ENCODE results near the gene CCDC9.
"Not testable (repeated sequence)": the region's sequence is repeated elsewhere in the genome, so short reads cannot be mapped to it uniquely, and the experiment has no call there.

Gene CCDC9

GRCh38 chr19:47253970-47254369, 2.4 kb upstream of the CCDC9 start:
- DNase-seq (ENCODE audit: insufficient read length): no peak
- TF ChIP-seq POLR2AphosphoS5 (IDR thresholded peaks at IDR 0.05; ENCODE audit: low read depth, low read length) (no peak), TAF1 (IDR thresholded peaks at IDR 0.05; ENCODE audit: borderline replicate concordance, low read depth, low read length) (no peak), POLR2A (IDR thresholded peaks at IDR 0.05; ENCODE audit: low read depth, low read length) (no peak)
- no peak for FAIRE-seq

DNA sequence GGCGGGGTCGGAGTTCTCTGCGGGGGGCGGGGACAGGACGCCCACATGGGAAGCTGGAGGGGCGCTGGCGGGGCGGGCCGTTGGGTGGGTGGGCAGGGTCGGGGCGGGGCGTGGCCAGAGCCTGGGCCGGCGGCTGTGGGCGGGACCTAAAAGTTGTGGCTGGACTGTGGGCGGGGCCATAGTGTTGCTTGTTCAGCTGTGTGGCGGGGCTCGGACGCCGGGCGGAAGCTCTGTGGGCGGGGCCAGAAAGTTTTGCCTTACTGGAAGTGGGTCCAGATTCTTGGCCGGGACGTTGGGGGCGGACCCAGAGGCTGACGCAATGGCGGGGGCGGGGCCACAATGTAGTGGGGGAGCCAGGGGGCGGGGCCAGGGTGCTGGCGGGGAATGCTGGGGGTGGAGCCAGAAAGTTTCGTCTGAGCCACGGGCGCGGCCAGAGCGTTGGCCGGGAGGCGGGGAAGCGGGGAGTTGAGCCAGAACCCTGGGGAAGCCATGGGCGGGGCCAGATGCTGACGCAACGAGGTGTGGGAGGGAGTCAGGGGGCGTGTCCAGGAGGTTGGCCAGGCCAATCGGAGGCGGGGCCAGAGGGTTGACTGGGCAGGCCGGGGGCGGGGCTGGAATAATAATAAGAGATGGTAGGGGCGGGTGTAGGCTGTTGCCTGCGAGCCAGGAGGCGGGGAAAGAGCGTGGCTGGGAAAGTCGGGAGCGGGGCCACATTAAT, 527 bp downstream of the CCDC9 start:
- peak; percentile 99 for DNase-seq (ENCODE audit: insufficient read length)
- peak; percentile 99 for FAIRE-seq
- TF ChIP-seq TAF1 (IDR thresholded peaks at IDR 0.05; ENCODE audit: borderline replicate concordance, low read depth, low read length): no peak

- FAIRE-seq (no peak), DNase-seq (ENCODE audit: insufficient read length) (no peak)
- TF ChIP-seq TAF1 (IDR thresholded peaks at IDR 0.05; ENCODE audit: borderline replicate concordance, low read depth, low read length) (no peak), POLR2AphosphoS5 (IDR thresholded peaks at IDR 0.05; ENCODE audit: low read depth, low read length) (no peak), POLR2A (IDR thresholded peaks at IDR 0.05; ENCODE audit: low read depth, low read length) (no peak)
Observed at GRCh38 chr19:47257411-47258169, 1.3 kb downstream of the CCDC9 start.

DNA sequence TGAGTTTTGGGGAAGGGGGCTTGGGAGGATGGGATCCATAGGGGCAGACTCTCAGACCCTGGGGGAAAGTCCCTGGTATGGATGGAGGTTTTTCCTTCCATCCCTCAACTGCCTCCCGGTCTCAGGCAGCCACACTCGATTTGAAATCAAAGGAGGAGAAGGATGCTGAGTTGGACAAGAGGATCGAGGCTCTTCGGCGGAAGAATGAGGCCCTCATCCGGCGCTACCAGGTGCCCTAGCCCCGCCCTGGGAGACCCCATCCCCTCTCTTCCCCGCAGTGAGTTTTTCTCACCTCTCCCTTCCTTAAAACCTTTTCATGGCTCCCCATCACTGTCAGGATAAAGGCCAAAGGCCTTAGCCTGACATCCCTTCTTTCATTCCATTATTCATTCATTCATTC, 2.1 kb downstream of the CCDC9 start:
- FAIRE-seq (no peak), DNase-seq (ENCODE audit: insufficient read length) (no peak)
- TF ChIP-seq TAF1 (IDR thresholded peaks at IDR 0.05; ENCODE audit: borderline replicate concordance, low read depth, low read length) (no peak), POLR2AphosphoS5 (IDR thresholded peaks at IDR 0.05; ENCODE audit: low read depth, low read length) (no peak), POLR2A (IDR thresholded peaks at IDR 0.05; ENCODE audit: low read depth, low read length) (no peak)

GRCh38 chr19:47258895-47259555, 2.7 kb downstream of the CCDC9 start:
- no peak for TF ChIP-seq POLR2A (IDR thresholded peaks at IDR 0.05; ENCODE audit: low read depth, low read length)
- no peak for TF ChIP-seq TAF1 (IDR thresholded peaks at IDR 0.05; ENCODE audit: borderline replicate concordance, low read depth, low read length)
- no peak for TF ChIP-seq POLR2AphosphoS5 (IDR thresholded peaks at IDR 0.05; ENCODE audit: low read depth, low read length)
- no peak for DNase-seq (ENCODE audit: insufficient read length)
- FAIRE-seq: no peak

- TF ChIP-seq POLR2AphosphoS5 (IDR thresholded peaks at IDR 0.05; ENCODE audit: low read depth, low read length) (no peak), POLR2A (IDR thresholded peaks at IDR 0.05; ENCODE audit: low read depth, low read length) (no peak)
- DNase-seq (ENCODE audit: insufficient read length) (no peak), FAIRE-seq (no peak)
Observed at GRCh38 chr19:47260476-47260875, 4.2 kb downstream of the CCDC9 start.

DNA sequence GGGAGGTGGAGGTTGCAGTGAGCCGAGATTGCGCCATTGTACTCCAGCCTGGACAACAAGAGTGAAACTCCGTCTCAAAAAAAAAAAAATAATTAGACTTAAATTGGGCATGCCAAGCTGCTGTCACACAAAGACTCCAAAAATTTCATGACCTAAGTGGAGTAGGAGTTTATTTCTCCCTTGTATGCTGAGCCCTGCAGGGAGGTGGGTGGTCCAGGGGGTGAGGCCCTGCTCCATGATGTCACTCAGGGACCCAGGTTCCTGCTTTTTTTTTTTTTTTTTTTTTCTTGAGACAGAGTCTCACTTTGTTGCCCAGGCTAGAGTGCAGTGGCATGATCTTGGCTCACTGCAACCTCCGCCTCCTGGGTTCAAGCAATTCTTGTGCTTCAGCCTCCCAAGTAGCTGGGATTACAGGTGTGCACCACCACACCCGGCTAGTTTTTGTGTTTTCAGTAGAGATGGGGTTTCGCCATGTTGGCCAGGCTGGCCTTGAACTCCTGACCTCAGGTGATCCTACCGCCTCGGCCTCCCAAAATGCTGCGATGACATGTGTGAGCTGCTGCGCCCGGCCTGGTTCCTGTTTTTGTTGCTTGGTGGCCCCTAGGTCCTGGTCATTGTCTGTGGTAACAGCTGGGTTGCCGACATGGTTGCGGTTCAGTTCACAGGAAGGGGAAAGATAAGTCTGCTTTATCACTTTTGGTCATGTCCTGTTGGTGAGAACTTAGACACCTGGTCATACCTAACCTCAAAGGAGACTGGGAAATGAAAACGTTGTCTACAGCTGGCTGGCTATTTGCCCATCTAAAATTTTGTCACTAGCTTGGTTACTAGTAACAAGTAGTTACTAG, 5.8 kb downstream of the CCDC9 start:
- DNase-seq (ENCODE audit: insufficient read length): not testable (repeated sequence)
- peak; percentile 75 for FAIRE-seq

GRCh38 chr19:47264629-47265028, 8.3 kb downstream of the CCDC9 start:
- TF ChIP-seq POLR2A (IDR thresholded peaks at IDR 0.05; ENCODE audit: low read depth, low read length) (no peak), TAF1 (IDR thresholded peaks at IDR 0.05; ENCODE audit: borderline replicate concordance, low read depth, low read length) (no peak), POLR2AphosphoS5 (IDR thresholded peaks at IDR 0.05; ENCODE audit: low read depth, low read length) (no peak)
- DNase-seq (ENCODE audit: insufficient read length) (no peak), FAIRE-seq (no peak)

DNA sequence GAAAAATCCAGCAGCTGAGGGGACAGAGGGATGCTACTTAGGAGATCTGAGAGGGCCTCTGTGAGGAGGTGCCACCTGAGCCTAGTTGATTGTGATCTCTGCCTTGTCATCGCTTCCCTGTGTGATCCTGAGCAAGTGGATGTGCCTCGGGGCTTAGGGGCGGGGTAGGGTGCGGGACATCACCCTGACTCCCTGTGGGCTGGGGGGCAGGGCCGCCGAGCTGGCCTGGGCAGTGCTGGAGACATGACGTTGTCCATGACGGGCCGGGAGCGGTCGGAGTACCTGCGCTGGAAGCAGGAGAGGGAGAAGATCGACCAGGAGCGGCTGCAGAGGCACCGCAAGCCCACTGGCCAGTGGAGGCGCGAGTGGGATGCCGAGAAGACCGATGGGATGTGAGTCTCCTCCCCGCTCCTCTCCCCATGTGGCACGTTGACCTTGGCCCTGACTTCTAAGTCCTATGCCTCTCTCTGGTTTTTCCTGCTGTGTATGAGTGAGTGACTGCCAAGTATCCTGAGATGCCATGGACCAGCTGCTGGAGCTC, 10.1 kb downstream of the CCDC9 start:
- FAIRE-seq (no peak), DNase-seq (ENCODE audit: insufficient read length) (no peak)
- no peak for TF ChIP-seq TAF1 (IDR thresholded peaks at IDR 0.05; ENCODE audit: borderline replicate concordance, low read depth, low read length)
- no peak for TF ChIP-seq POLR2A (IDR thresholded peaks at IDR 0.05; ENCODE audit: low read depth, low read length)
- no peak for TF ChIP-seq POLR2AphosphoS5 (IDR thresholded peaks at IDR 0.05; ENCODE audit: low read depth, low read length)

GRCh38 chr19:47267350-47267759, 11.0 kb downstream of the CCDC9 start:
- no peak for TF ChIP-seq TAF1 (IDR thresholded peaks at IDR 0.05; ENCODE audit: borderline replicate concordance, low read depth, low read length)
- TF ChIP-seq POLR2AphosphoS5 (IDR thresholded peaks at IDR 0.05; ENCODE audit: low read depth, low read length): no peak
- no peak for TF ChIP-seq POLR2A (IDR thresholded peaks at IDR 0.05; ENCODE audit: low read depth, low read length)
- DNase-seq (ENCODE audit: insufficient read length) (no peak), FAIRE-seq (no peak)

DNA sequence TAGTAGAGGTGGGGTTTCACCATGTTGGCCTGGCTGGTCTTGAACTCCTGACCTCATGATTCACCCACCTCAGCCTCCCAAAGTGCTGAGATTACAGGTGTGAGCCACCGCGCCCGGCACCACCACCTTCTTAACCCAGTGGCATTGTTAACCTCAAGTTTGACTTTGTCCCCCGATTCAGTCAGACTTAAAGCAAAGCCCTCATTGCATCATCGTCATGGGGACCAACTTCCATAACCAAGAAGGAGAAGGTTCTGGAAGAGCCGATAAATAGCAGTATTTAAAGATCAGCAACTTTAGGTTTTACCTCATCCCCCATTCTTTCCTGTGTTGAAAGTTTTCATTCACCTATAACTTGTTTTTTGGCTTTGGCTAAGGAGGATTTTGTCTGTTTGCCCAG, 11.7 kb downstream of the CCDC9 start:
- FAIRE-seq (no peak), DNase-seq (ENCODE audit: insufficient read length) (no peak)
- TF ChIP-seq POLR2A (IDR thresholded peaks at IDR 0.05; ENCODE audit: low read depth, low read length): no peak

Measured in GM12892 (cell line).